ENCODE data around the gene SLC46A2.

SLC46A2 gene

DNA sequence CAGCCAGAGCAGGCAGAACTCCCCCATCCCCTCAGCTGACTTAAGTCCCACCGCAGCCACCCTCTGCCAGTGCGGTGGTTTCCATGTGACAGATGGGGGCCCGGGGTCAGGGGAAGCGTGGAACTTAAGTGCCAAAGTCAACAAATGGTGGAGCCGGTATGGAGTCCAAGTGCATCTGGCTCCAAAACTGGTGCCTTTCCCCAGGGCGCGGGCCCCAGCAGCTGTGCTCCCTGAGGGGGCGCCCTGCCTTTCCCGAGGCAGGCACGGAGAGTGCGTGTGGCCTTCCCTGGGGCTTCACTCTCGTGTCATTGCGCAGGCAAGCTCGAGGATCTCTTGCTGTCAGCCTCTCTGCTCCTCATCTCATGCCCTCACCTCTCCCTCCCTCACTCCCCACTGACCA lies 33.8 kb downstream of the SLC46A2 start:
- DNase-seq, result no peak

- no peak for DNase-seq
Measured at GRCh38 chr9:112856200-112856599, 34.5 kb downstream of the SLC46A2 start.

- no peak for DNase-seq
Measured at GRCh38 chr9:112854657-112855056, 36.0 kb downstream of the SLC46A2 start.

DNA sequence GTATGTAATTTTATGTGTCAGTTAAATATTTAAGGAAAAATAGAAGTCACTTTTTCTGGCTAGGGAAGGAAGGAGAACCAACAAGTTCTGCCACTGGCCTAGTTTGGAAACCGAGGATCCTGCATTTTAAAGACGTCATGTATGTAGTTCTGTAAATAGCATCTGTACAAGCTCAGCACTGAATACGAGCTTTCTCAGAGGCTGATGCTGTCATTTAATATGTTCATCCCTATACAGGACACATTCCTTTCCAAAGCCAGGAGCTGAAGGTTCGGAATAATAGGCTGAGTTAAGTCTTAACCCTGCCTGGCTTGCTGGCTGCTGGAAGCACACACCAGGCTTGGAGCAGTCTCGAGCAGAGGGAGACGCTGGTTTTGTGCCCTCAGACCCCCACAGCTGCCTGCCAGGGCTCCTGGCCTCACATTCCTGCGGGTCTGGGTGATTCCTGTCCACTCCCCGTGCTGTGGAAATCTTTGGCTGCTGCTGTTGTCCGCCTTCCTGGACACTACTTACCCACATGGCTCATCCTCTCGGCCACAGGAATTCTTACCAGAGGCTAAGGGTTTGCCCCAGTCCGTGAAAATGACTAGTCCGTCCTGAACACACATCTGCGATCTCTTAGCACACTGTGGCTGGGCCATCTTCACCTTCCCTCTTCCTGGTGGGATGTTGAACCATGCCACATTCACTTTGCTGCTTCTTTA lies 36.6 kb downstream of the SLC46A2 start:
- no peak for DNase-seq

DNA sequence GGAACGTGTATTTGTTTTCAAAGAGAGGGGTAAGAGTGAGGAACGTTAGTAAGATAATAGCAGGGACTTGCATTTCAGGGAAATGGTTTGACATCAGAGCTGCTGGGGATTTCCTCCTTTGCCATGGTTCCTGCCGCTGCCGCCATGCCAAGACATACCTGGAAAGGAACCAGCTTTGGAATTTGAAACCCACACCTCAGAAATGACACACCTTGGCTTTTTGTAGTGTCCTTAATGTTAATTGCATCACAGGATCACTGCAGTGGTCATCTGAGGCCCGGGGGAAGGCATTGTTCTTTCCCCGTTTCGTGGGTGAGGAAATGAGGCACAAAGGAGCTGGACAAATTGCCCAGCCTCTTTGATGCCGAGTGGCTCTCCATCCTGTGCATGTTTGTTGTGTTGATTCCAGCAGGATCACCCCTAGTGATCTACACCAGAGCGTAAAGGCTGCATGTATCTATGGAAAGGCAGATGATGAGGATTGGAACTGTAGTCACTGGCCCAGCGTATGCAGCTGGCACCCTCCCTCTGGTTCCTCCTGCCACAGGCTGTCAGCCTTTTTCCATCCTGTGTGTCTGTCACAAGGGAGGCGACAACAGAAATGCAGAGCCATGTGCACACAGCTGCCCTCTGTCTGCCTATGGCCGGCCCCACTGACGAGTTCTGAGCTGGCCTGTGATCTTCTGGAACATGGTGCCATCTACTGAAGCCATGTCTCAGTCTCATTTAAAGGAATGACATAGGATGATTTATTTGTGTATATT lies 37.8 kb downstream of the SLC46A2 start:
- DNase-seq, result no peak

DNA sequence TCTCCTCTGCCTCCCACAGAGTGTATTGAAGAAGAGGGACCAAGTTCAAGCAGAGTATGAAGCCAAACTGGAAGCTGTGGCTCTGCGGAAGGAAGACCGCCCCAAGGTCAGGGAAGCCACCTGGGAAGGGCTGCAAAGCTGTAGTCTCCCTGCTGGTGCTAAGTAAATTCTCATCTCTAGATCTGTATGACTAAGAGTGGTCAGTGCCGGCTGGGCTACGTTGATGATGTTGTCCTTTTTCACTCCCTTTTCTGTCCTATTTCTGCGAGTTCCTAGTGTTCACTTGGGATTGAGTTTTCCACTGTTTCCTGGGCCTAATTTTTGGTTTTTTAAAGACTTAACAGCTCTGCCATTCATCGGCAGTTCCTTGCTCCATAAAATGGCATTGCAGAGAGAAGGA lies 39.8 kb downstream of the SLC46A2 start:
- no peak for DNase-seq

GRCh38 chr9:112849363-112849922 lies 41.2 kb downstream of the SLC46A2 start:
- DNase-seq, result no peak

DNA sequence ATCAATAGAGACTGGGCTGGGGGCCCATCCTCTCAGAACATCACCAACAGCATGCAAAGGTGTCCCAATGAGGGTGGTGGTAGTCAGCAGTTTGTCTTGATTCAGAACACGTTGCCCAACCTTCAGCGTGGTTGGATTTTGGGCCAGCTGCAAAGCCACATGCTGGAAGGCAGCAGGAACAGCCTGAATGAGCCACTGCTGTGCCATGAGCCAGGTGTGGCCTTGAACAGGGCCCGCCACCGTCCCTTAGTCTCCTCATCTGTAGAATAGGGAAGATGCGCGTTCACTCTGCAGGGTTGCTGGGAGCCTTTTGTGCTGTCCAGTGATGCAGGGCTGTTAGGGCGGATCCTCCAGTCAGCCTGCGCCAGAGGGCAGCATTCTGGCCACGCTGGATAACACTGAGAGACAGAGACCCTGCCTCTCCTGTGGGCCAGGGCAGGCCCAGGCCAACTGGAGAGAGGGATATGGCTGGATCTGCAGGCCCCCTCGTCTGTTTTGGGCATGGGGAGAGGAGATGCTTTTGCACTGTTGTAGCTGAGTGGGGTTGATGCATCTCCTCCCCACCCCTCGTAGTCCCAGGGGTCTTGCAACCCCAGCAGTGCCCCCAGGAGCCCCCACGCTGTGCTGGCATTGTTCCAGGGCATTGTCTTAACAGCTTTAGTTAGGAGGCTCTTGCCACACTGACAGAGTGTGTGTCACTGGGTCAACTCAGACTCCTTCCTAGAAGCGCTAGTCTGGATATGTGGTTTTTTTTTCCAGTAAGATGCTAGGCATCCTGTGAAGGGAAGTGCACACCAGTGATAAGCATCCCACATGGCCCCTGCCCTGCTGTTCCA lies 42.1 kb downstream of the SLC46A2 start:
- no peak for DNase-seq

- DNase-seq, result no peak
Measured at GRCh38 chr9:112846528-112847488, 43.9 kb downstream of the SLC46A2 start.

DNA sequence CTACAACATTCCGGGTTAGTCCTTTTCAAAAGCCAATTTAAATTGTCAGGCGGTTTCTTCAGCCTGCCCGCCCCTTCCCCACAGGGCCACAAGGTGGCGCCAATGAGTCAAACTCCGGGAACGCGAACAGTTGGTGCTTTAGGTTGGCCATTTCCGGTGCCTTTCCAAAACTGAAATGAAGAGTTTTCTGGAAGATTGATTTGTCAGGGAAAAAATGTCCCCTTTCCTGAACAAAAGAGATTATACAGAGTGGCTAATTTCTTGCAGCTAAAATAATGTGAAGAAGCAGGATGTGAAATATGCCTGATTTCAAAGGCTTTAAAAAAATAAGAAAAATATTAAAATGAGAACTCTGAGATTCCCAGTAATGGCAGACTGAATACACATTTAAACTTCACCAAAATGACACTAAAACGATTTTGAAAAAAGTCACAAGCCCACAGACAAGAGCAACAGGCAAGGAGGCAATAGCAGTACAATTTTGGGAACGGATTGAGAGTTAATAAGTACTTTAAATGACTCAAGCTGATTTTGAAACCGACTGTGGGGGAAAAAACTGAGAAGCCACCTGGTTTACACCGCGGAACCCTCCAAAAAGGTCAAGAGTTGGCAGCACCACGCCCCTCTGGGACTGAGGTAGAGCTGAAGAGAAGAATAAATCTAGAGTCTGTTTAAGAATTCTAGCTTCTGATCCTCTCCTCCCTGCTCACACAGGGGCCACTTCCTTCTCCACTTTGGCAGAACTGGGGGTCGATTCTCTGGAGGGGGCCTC lies 45.7 kb downstream of the SLC46A2 start:
- peak; percentile 38 to 64 (median 58) for DNase-seq

- no peak for DNase-seq
Measured at GRCh38 chr9:112842555-112842954, 48.1 kb downstream of the SLC46A2 start.

- no peak for DNase-seq
Measured at GRCh38 chr9:112841261-112841660, 49.4 kb downstream of the SLC46A2 start.

GRCh38 chr9:112839331-112839730 lies 51.3 kb downstream of the SLC46A2 start:
- no peak for DNase-seq

DNA sequence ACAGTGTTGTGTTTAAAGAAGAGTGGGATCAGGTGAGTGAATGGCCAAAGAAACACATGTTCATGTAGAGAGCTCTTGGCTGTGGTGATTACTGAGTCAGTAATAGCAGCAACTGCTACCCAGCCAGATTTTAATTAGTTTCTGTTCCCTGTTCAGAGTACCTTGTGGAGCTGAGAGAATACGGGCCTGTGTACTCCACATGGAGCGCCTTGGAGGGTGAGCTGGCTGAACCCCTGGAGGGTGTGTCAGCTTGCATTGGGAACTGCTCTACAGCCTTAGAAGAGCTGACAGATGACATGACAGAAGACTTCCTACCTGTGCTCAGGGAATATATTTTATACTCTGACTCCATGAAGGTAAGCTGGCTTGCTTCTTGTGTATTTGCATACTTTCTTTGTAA lies 52.3 kb downstream of the SLC46A2 start:
- DNase-seq, result no peak

GRCh38 chr9:112836394-112836793 lies 54.3 kb downstream of the SLC46A2 start:
- no peak for DNase-seq

DNA sequence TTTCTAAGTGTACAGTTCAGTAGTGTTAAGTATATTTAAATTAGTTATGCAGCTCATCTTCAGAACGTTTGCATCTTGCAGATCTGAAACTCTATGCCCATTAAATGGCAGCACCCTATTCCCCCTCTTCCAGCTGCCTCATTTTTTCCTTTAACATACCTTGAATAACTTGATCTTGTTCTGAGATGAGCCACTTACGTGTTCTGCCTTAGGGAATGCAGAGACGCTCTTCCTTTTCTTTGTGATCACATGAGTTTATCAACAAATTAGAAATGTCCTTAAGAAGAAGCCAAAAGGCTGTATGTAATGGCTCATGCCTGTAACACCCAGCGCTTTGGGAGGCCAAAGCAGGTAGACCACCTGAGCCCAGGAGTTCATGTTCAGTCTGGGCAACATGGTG lies 57.6 kb downstream of the SLC46A2 start:
- DNase-seq, result no peak

DNA sequence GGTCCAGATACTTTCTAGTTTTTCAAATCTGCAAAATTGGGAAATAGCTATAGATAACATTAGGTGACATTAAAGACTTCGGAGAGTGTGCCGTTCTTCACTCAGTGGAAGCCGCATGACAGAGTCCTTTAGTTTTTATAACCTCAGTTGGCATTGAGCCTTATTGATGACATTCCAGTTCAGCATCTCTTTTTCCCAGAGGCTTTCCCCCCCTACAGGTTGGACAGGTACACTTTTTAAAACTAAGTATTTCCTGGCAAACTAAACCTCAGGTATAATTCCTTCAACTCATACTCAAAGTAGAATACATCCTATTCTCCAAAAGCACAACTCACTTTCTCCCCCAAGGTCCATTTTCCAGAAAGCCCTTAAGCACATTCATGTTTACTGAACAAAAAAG lies 58.7 kb downstream of the SLC46A2 start:
- no peak for DNase-seq

DNA sequence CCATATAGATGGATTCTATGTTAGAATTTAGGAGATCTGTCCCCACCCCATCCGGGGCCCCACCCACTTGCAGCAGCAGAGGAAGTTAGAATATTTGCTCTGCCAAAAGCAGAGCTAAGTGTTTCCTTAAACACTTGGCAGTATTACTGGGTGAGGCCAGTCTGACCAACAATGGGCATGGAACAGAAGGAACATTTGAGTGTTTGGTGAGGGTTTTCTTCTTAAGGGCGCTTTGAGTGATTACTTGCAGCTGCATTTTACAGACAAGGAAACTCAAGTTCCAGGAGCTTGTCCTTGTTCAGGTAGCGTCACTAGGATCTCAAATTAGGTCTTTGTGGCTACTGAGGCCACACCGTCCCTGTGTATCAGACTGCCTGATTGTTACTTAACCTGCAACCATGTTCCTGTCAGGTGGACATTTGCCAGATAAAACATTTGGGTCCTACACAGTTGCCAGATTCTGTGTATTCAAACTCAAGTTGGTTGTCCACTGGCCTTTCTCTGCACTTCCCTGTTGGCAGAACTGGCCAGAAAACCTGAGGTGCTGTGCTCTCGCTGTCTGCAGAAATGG lies 59.3 kb downstream of the SLC46A2 start:
- DNase-seq, result peak in 1 of 4 experiments; percentile 2
